Activated CD8-positive, alpha-beta T cell treated with anti-CD3 and anti-CD28 coated beads, Interleukin-2, amount 10 ng/mL, durations not matched to agents 7 days and 5 days (primary cell): ENCODE measurements around the gene BACH2. TPM values are rescaled to one million over a fixed set of nuclear protein-coding genes. Genes with fewer than 3 reads are reported as not detected.
A peak's percentile ranks its signal among the peaks of the same experiment; 100 is the strongest.
"Not testable (repeated sequence)": the region's sequence is repeated elsewhere in the genome, so short reads cannot be mapped to it uniquely, and the experiment has no call there.

Experiments used
- ATAC-seq: fragments of 150-1000 bp; cut with Tn5 transposase; one replicate; pipeline ENCODE4 v1.10.0; 2021; ENCODE audit warnings: moderate library complexity
- CTCF ChIA-PET: fragments of 350-600 bp; sonication (Branson Sonifier 250); formaldehyde crosslinking; loops from one replicate; lab custom pipeline; 2021; ENCODE audit warnings: antibody characterized with exemption; lab: Charles Lee
- POLR2A ChIA-PET: fragments of 350-600 bp; sonication (Branson Sonifier 250); formaldehyde crosslinking; loops from one replicate; lab custom pipeline; 2021; ENCODE audit warnings: antibody characterized with exemption; lab: Charles Lee
- DNase-seq: peaks from one replicate; pipeline ENCODE4 v3.0.0-alpha.2; 2020
- H3K27ac Mint-ChIP-seq: one replicate; pipeline ENCODE4 v1.8.0; 2021; ENCODE audit warnings: mild to moderate bottlenecking, mixed read lengths
- H3K27me3 Mint-ChIP-seq: one replicate; pipeline ENCODE4 v1.8.0; 2021; ENCODE audit warnings: low read depth, mixed read lengths
- H3K36me3 Mint-ChIP-seq: one replicate; pipeline ENCODE4 v1.8.0; 2021; ENCODE audit warnings: low read depth, mixed read lengths
- H3K4me1 Mint-ChIP-seq: one replicate; pipeline ENCODE4 v1.8.0; 2021; ENCODE audit warnings: low read depth, mixed read lengths
- H3K4me3 Mint-ChIP-seq: one replicate; pipeline ENCODE4 v1.8.0; 2021; ENCODE audit warnings: mild to moderate bottlenecking, mixed read lengths
- H3K9me3 Mint-ChIP-seq: one replicate; pipeline ENCODE4 v1.8.0; 2022; ENCODE audit warnings: mixed read lengths; ENCODE audit not compliant: insufficient read depth
- total RNA-seq, 2 experiments: library from RNA; stranded (reverse); gene quantifications; one replicate each; pipeline ENCODE4 v1.2.3, GENCODE V29; 2021

BACH2 gene
- total RNA-seq, 2 experiments from 2014 or later = 61.3 to 70.9 TPM

DNA sequence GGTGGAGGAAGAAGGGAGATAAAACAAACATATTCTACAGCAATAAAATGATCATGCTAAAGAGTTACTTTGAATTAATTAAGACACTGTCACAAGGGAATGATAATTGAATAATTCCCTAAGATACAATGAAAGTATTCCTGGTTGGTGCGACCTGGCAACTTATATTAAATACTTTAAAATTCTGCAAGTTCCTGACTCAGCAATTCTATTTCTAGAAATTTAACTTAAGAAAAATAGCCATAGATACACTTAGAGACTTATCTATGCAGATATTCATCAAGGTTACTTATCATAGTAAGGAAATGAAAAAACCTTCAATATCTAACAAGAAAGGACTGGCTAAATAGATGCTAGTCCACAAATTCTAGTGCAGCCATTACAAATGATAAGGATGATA is 156.0 kb downstream of the BACH2 start:
- no peak for ATAC-seq
- Mint-ChIP-seq H3K4me3 (no peak overlapping the region), H3K4me1 (peaks cover 47% of the 10 kb centered on the region), H3K36me3 (peaks cover 6% of the 10 kb centered on the region), H3K27ac (no peak overlapping the region), H3K9me3 (no peaks in the 10 kb centered on the region), H3K27me3 (no peaks in the 10 kb centered on the region)
- POLR2A ChIA-PET = no interaction called here
- CTCF ChIA-PET = interaction anchor here (1.0 kb wide), 1 partner anchor 29 kb away, joined by 4 read pairs; no protein-coding TSS in a partner anchor
- DNase-seq = no peak

DNA sequence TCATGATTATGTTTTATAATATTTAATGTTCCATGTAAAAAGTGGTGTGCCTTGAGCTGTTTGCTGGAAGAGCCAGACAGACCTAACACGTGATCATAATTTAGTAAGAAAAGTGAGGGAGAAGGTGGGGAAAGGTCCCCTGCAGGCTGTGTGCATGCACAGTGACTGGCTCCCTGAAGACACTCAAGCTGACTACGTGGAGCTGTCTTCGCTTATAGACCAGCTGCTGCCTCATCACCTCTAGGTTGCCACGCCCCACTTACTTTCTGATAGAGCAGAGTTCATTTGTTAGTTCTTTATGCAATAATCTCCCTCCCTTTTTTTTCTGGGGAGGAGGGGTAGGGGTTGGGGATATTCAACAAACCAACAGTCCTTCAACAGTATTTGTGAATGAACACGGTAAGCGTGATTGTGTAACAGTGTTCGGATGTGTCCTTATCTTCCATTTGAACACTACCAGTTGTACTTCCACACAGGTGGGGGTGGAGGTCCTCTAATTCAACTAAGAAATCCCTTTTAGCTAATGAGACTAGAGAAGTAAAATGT is 157.3 kb downstream of the BACH2 start:
- no peak overlapping the region for H3K4me3 Mint-ChIP-seq
- no peaks in the 10 kb centered on the region for H3K27me3 Mint-ChIP-seq
- H3K9me3 Mint-ChIP-seq = no peaks in the 10 kb centered on the region
- ChIA-PET CTCF (interaction anchor here (0.7 to 1.4 kb wide), 7 partner anchors 10 to 194 kb away, joined by 3 to 4 read pairs (median 3); no protein-coding TSS in a partner anchor), POLR2A (interaction anchor here (1.1 kb wide), 1 partner anchor 17 kb away, joined by 4 read pairs; no protein-coding TSS in a partner anchor)
- H3K27ac Mint-ChIP-seq = no peak overlapping the region
- H3K36me3 Mint-ChIP-seq = peaks cover 12% of the 10 kb centered on the region
- ATAC-seq (no peak), DNase-seq (no peak)
- peaks cover 40% of the 10 kb centered on the region for H3K4me1 Mint-ChIP-seq

DNA sequence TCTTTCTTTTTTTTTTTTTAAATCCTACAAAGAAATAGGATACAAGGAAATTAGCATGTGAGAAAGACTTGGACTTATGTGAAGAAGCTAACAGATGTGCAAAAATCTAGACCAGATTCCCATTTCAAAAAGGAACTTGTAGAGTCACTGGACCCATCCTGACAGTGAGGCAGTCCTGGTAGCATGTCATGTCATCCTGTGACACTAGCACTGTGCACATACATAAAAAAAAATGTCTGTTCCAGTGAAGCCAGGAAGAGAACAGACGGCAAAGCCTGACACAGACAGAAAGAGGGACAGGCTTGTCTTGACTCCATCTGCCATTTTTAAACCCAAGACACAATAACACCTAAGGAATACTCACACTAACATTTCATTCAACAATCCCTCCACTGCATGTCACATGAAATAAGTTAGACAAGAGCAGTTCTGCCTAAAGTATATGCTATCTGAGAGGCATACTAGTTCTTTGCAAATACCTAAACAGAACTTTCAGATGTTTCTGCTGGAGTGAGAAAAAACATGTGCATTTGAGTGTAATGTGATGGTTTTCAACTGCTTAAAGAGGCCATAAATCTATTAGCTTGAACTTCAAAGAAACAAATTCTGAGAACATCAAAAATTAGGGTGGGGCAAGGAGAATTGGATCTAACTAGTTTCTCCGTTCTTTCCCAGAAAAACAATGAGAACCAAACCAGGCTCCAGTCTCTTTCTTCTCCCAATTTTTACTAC is 159.6 kb downstream of the BACH2 start:
- ChIA-PET CTCF (interaction anchor here (0.7 to 1.6 kb wide), 5 partner anchors 10 to 256 kb away, joined by 3 to 6 read pairs (median 4); no protein-coding TSS in a partner anchor), POLR2A (no interaction called here)
- Mint-ChIP-seq H3K27me3 (no peaks in the 10 kb centered on the region), H3K4me1 (peaks cover 49% of the 10 kb centered on the region), H3K9me3 (no peaks in the 10 kb centered on the region), H3K27ac (peak overlapping the region; percentile 41), H3K36me3 (peaks cover 17% of the 10 kb centered on the region), H3K4me3 (no peak overlapping the region)
- ATAC-seq (peak; percentile 18), DNase-seq (no peak)

DNA sequence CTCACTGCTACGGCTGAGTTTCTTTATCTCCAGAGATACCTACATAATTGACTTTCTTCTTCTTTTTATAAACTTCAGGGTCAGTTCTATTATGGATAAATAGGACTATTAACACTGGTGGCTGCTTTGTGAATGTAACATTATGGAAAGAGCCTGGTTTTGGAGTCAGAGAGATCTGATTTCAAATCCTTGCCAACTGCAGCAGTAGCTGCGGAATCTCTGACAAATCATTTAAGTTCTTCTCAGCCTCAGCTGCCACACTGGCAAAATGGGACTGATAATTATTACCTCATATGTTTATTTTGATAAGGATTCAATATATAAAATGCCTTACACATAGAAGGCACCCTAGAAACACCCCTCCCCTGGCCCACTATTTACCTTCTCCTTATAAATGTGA is 160.5 kb downstream of the BACH2 start:
- ChIA-PET CTCF (interaction anchor here (1.4 to 1.6 kb wide), 3 partner anchors 9 to 63 kb away, joined by 4 to 6 read pairs (median 4); no protein-coding TSS in a partner anchor), POLR2A (no interaction called here)
- no peak for ATAC-seq
- Mint-ChIP-seq H3K36me3 (peaks cover 17% of the 10 kb centered on the region), H3K27ac (no peak overlapping the region), H3K9me3 (no peaks in the 10 kb centered on the region), H3K4me3 (no peak overlapping the region), H3K27me3 (no peaks in the 10 kb centered on the region), H3K4me1 (peaks cover 54% of the 10 kb centered on the region)
- no peak for DNase-seq

DNA sequence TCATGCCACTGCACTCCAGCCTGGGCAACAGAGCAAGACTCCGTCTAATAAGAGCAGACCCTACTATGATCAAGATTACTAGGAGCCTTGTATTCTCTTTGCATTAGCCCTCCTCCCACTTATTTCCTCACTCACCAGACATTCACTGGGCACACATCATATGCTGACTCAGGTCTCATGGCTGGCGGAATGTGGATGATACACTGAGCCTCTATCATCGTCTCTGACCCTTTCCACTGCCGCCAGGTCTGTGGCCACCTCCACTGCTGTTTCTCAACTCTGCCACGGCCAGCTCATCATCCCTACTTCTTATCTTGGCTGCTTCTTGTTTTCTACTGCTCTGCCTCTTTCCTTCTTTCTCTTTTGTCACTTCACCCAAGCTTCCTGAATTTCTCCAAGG is 161.0 kb downstream of the BACH2 start:
- ATAC-seq (no peak), DNase-seq (no peak)
- H3K4me3 Mint-ChIP-seq = no peak overlapping the region
- H3K4me1 Mint-ChIP-seq = peaks cover 56% of the 10 kb centered on the region
- no peaks in the 10 kb centered on the region for H3K27me3 Mint-ChIP-seq
- CTCF ChIA-PET = interaction anchor here (1.5 to 1.6 kb wide), 2 partner anchors 9 to 63 kb away, joined by 4 to 6 read pairs; no protein-coding TSS in a partner anchor
- POLR2A ChIA-PET = no interaction called here
- peak overlapping the region; percentile 22 for H3K27ac Mint-ChIP-seq
- H3K36me3 Mint-ChIP-seq = peaks cover 17% of the 10 kb centered on the region
- H3K9me3 Mint-ChIP-seq = no peaks in the 10 kb centered on the region

DNA sequence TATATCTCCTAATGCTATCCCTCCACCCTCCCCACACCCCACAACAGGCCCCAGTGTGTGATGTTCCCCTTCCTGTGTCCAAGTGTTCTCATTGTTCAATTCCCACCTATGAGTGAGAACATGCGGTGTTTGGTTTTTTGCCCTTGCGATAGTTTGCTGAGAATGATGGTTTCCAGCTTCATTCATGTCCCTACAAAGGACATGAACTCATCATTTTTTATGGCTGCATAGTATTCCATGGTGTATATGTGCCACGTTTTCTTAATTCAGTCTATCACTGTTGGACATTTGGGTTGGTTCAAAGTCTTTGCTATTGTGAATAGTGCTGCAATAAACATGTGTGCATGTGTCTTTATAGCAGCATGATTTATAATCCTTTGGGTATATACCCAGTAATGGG is 163.0 kb downstream of the BACH2 start:
- peaks cover 48% of the 10 kb centered on the region for H3K4me1 Mint-ChIP-seq
- POLR2A ChIA-PET, H3K27ac Mint-ChIP-seq, H3K9me3 Mint-ChIP-seq, DNase-seq, H3K4me3 Mint-ChIP-seq, ATAC-seq, H3K27me3 Mint-ChIP-seq: not testable (repeated sequence)
- peaks cover 20% of the 10 kb centered on the region for H3K36me3 Mint-ChIP-seq
- CTCF ChIA-PET = interaction anchor here (1.2 kb wide), 1 partner anchor 194 kb away, joined by 3 read pairs; no protein-coding TSS in a partner anchor

DNA sequence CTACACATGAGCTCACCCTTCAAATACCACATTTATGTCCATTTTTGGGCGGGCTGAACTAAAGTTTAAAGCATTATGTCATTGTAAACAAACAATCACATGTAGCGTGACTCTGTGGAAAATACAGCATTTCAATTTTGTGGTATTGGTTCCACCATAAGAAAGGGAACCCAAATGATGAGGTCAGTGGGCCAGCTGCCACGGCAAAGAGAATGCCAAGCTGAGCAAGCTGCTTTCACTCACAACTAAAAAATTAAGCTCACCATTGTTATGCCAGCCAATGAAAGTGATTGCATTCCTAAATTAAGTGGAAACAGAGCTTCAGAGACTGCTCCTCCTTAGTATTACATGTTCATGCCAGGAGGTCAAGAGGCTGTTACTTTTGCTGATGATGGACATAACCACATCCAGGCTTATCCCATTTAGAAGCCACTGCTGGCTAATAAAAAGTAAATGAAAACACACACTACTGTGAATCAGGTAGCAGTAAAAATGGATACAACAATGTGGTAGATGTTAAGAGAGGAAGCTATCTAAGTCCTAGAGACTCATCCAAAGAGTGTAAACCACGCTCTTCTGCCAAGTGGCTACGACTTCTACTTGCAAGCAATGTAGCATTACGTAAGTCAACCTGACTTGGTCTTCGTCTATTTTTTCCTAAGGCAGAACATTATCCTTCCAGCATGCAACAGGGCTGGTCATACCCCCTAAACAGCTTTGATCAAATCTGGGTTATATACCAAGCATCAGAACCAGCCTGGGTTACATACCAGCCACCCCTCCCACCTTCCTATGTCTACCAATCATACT is 164.8 kb downstream of the BACH2 start:
- Mint-ChIP-seq H3K9me3 (no peaks in the 10 kb centered on the region), H3K27ac (no peak overlapping the region), H3K36me3 (peaks cover 27% of the 10 kb centered on the region), H3K27me3 (no peaks in the 10 kb centered on the region), H3K4me1 (peaks cover 46% of the 10 kb centered on the region), H3K4me3 (no peak overlapping the region)
- ATAC-seq (peak; percentile 21), DNase-seq (no peak)
- ChIA-PET CTCF (interaction anchor here (0.6 to 1.5 kb wide), 5 partner anchors 10 to 191 kb away, joined by 3 to 5 read pairs (median 3); no protein-coding TSS in a partner anchor), POLR2A (interaction anchor here (0.6 to 1.2 kb wide), 5 partner anchors 25 to 283 kb away, joined by 3 read pairs; no protein-coding TSS in a partner anchor)

DNA sequence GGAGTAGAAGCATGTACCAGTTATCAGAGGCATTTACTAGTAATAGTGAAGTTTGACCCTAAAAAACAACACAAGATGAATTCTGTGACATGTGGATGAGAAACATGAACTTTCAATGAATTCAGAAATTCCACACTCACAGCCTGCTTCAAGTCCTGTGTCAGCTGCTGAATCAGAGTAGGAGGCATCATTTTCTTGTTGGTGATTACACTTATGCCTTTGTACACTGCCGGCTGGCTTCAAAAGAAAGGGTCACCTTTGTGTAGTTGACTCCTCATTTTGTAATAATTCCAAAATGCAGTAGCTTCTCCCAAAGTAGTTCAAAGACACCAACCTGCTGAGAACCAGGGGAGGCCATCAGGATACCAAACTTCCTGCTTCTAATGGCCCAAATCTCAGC is 165.5 kb downstream of the BACH2 start:
- Mint-ChIP-seq H3K36me3 (peaks cover 30% of the 10 kb centered on the region), H3K4me3 (no peak overlapping the region), H3K27me3 (no peaks in the 10 kb centered on the region), H3K4me1 (peaks cover 49% of the 10 kb centered on the region), H3K27ac (no peak overlapping the region), H3K9me3 (no peaks in the 10 kb centered on the region)
- CTCF ChIA-PET = interaction anchor here (0.9 to 1.2 kb wide), 3 partner anchors 21 to 84 kb away, joined by 3 to 4 read pairs (median 3); no protein-coding TSS in a partner anchor
- POLR2A ChIA-PET = interaction anchor here (0.6 to 0.9 kb wide), 3 partner anchors 26 to 284 kb away, joined by 3 to 4 read pairs (median 3); no protein-coding TSS in a partner anchor
- DNase-seq (no peak), ATAC-seq (no peak)

DNA sequence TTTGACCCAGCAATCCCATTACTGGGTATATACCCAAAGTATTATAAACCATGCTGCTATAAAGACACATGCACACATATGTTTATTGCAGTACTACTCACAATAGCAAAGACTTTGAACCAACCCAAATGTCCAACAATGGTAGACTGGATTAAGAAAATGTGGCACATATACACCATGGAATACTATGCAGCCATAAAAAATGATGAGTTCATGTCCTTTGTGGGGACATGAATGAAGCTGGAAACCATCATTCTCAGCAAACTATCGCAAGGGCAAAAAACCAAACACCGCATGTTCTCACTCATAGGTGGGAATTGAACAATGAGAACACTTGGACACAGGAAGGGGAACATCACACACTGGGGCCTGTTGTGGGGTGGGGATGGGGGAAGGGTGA is 168.0 kb downstream of the BACH2 start:
- H3K9me3 Mint-ChIP-seq, DNase-seq, ATAC-seq, H3K27ac Mint-ChIP-seq, POLR2A ChIA-PET, H3K27me3 Mint-ChIP-seq, H3K4me3 Mint-ChIP-seq, CTCF ChIA-PET: not testable (repeated sequence)
- peaks cover 24% of the 10 kb centered on the region for H3K36me3 Mint-ChIP-seq
- peaks cover 59% of the 10 kb centered on the region for H3K4me1 Mint-ChIP-seq

DNA sequence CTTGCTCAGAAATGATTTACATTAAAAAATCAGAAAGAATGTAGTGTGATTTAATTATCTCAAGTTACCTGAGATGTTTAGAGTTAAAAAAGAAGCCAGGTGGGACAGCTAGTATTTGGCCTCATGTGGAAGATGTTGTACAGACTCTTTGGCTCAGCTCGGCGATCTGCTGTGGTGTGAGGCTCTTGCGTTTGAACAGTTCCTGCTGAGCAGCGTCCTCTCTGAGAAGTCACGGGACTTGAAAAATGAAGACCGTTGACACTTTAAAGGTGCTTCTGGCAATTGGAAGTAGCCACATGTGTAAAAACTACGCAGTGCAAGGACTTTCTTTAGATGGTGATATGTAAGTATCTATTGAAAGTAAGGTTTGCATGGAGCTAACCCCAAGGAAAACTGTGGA is 169.0 kb downstream of the BACH2 start:
- H3K36me3 Mint-ChIP-seq = peaks cover 26% of the 10 kb centered on the region
- ChIA-PET POLR2A (interaction anchor here (0.8 to 1.5 kb wide), 5 partner anchors 18 to 173 kb away, joined by 3 to 5 read pairs (median 4); no protein-coding TSS in a partner anchor), CTCF (interaction anchor here (0.7 to 4.3 kb wide), 10 partner anchors 9 to 187 kb away, joined by 3 to 26 read pairs (median 4); no protein-coding TSS in a partner anchor)
- ATAC-seq (no peak), DNase-seq (peak; percentile 47)
- peaks cover 59% of the 10 kb centered on the region for H3K4me1 Mint-ChIP-seq
- no peaks in the 10 kb centered on the region for H3K9me3 Mint-ChIP-seq
- H3K27ac Mint-ChIP-seq = peak overlapping the region; percentile 84
- peak overlapping the region; percentile 63 for H3K4me3 Mint-ChIP-seq
- no peaks in the 10 kb centered on the region for H3K27me3 Mint-ChIP-seq

DNA sequence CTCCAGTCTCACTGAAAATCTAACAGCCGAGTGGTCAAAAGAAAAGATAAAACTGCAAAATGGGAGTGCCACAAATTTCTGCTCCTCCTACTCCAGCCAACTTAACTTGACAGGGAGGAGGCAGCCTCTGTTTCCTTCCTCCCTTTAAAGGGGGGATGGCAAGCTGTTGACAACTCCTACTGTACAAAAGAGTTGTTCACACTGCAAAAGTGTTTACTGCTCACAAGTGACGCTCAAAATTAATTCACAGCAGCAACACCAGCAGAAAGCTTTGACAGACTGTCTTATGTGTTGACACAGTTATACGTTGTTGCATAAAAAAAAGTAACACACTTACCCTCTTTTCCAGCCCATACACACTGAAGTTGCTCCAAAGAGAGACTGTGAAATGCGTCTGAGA is 169.8 kb downstream of the BACH2 start:
- H3K4me1 Mint-ChIP-seq = peaks cover 59% of the 10 kb centered on the region
- CTCF ChIA-PET = interaction anchor here (0.7 to 4.3 kb wide), 8 partner anchors 8 to 186 kb away, joined by 3 to 26 read pairs (median 5); no protein-coding TSS in a partner anchor

More for the DNA sequence above, 169.8 kb downstream of the BACH2 start:
- peak overlapping the region; percentile 84 for H3K27ac Mint-ChIP-seq
- DNase-seq (no peak), ATAC-seq (peak; percentile 45)
- peak overlapping the region; percentile 63 for H3K4me3 Mint-ChIP-seq
- peaks cover 30% of the 10 kb centered on the region for H3K36me3 Mint-ChIP-seq
- no peaks in the 10 kb centered on the region for H3K27me3 Mint-ChIP-seq
- POLR2A ChIA-PET = interaction anchor here (0.8 to 1.5 kb wide), 6 partner anchors 18 to 297 kb away, joined by 3 to 5 read pairs (median 4); partner anchors contain the start of gene CASP8AP2
- no peaks in the 10 kb centered on the region for H3K9me3 Mint-ChIP-seq
